ENCODE data around the gene PRODH2.

PRODH2 gene

GRCh38 chr19:35757749-35758608 lies 54.7 kb downstream of the PRODH2 start, which contains the start of gene PROSER3:
Gene PROSER3 (plus strand): TSS chr19:35758176. CDS start chr19:35758216, 40 bp downstream.
- no peak for TF ChIP-seq CTCF (IDR thresholded peaks at IDR 0.05; ENCODE audit: low read depth, low read length)
- peak within 1 kb of the TSS; percentile 92 for H3K4me3 ChIP-seq (ENCODE audit: low read depth, low read length)

GRCh38 chr19:35757231-35757748 lies 55.4 kb downstream of the PRODH2 start:
- DNase-seq = peak; percentile 78
- no peaks in the 10 kb centered on the region for H3K27me3 ChIP-seq
- peaks cover 17% of the 10 kb centered on the region for H3K36me3 ChIP-seq
- H3K4me1 ChIP-seq = no peaks in the 10 kb centered on the region; the same call in 1 of the 2 replicates
- no peaks in the 10 kb centered on the region for H3K9me3 ChIP-seq
- H3K4me3 ChIP-seq (ENCODE audit: low read depth, low read length) = peak overlapping the region; percentile 92
- TF ChIP-seq CTCF (IDR thresholded peaks at IDR 0.05; ENCODE audit: low read depth, low read length) = no peak

More at GRCh38 chr19:35757749-35758608, 54.7 kb downstream of the PRODH2 start, which contains the start of gene PROSER3:
- DNase-seq = peak; percentile 98
- Histone ChIP-seq H3K27me3 (no peaks in the 10 kb centered on the region), H3K4me1 (no peaks in the 10 kb centered on the region; the same call in 1 of the 2 replicates), H3K9me3 (no peaks in the 10 kb centered on the region), H3K36me3 (peaks cover 17% of the 10 kb centered on the region)

- H3K4me3 ChIP-seq (ENCODE audit: low read depth, low read length) = peak within 1 kb of the TSS; percentile 92
- H3K36me3 ChIP-seq = peaks cover 13% of the 10 kb centered on the region
- TF ChIP-seq CTCF (IDR thresholded peaks at IDR 0.05; ENCODE audit: low read depth, low read length) = no peak
- no peaks in the 10 kb centered on the region; the same call in 1 of the 2 replicates for H3K4me1 ChIP-seq
- DNase-seq = no peak
- no peaks in the 10 kb centered on the region for H3K27me3 ChIP-seq
- H3K9me3 ChIP-seq = no peaks in the 10 kb centered on the region
Observed at GRCh38 chr19:35756377-35757230, 56.0 kb downstream of the PRODH2 start, which contains the start of gene HSPB6. Gene HSPB6 (minus strand): TSS chr19:35757029. CDS start chr19:35757008, 21 bp downstream.

- TF ChIP-seq CTCF (IDR thresholded peaks at IDR 0.05; ENCODE audit: low read depth, low read length) = no peak
- no peak for DNase-seq
- Histone ChIP-seq H3K36me3 (peaks cover 8% of the 10 kb centered on the region), H3K9me3 (no peaks in the 10 kb centered on the region), H3K4me3 (ENCODE audit: low read depth, low read length) (no peak overlapping the region), H3K27me3 (no peaks in the 10 kb centered on the region), H3K4me1 (no peaks in the 10 kb centered on the region; the same call in 1 of the 2 replicates)
Observed at GRCh38 chr19:35755550-35756376, 56.9 kb downstream of the PRODH2 start.

GRCh38 chr19:35755131-35755549 lies 57.5 kb downstream of the PRODH2 start:
- DNase-seq = no peak
- no peak overlapping the region for H3K4me3 ChIP-seq (ENCODE audit: low read depth, low read length)

More at GRCh38 chr19:35755131-35755549, 57.5 kb downstream of the PRODH2 start:
- H3K36me3 ChIP-seq = peaks cover 5% of the 10 kb centered on the region
- TF ChIP-seq CTCF (IDR thresholded peaks at IDR 0.05; ENCODE audit: low read depth, low read length) = no peak
- no peaks in the 10 kb centered on the region for H3K9me3 ChIP-seq
- no peaks in the 10 kb centered on the region; the same call in 1 of the 2 replicates for H3K4me1 ChIP-seq
- H3K27me3 ChIP-seq = no peaks in the 10 kb centered on the region
